Activated naive CD8-positive, alpha-beta T cell treated with anti-CD3 and anti-CD28 coated beads, Interleukin-2, amount 50 U/mL, for 24 hours (primary cell): Measurements from ENCODE around the gene DNASE1.

Source experiments
- ATAC-seq: fragments of 150-1000 bp; cut with Tn5 transposase; one replicate; pipeline ENCODE4 v1.10.0; 2021
- DNase-seq: peaks from one replicate; pipeline ENCODE4 v3.0.0; 2021
- H3K27ac Mint-ChIP-seq: one replicate; pipeline ENCODE4 v1.8.0; 2021; ENCODE audit warnings: mild to moderate bottlenecking, mixed read lengths
- H3K27me3 Mint-ChIP-seq: one replicate; pipeline ENCODE4 v1.8.0; 2021; ENCODE audit warnings: mixed read lengths
- H3K36me3 Mint-ChIP-seq: one replicate; pipeline ENCODE4 v1.8.0; 2021; ENCODE audit warnings: low read depth, mixed read lengths
- H3K4me1 Mint-ChIP-seq: one replicate; pipeline ENCODE4 v1.8.0; 2021; ENCODE audit warnings: mixed read lengths
- H3K4me3 Mint-ChIP-seq: one replicate; pipeline ENCODE4 v1.8.0; 2021; ENCODE audit warnings: mild to moderate bottlenecking, moderate library complexity, mixed read lengths
- H3K9me3 Mint-ChIP-seq: one replicate; pipeline ENCODE4 v1.8.0; 2021; ENCODE audit warnings: mixed read lengths

Gene DNASE1

DNA sequence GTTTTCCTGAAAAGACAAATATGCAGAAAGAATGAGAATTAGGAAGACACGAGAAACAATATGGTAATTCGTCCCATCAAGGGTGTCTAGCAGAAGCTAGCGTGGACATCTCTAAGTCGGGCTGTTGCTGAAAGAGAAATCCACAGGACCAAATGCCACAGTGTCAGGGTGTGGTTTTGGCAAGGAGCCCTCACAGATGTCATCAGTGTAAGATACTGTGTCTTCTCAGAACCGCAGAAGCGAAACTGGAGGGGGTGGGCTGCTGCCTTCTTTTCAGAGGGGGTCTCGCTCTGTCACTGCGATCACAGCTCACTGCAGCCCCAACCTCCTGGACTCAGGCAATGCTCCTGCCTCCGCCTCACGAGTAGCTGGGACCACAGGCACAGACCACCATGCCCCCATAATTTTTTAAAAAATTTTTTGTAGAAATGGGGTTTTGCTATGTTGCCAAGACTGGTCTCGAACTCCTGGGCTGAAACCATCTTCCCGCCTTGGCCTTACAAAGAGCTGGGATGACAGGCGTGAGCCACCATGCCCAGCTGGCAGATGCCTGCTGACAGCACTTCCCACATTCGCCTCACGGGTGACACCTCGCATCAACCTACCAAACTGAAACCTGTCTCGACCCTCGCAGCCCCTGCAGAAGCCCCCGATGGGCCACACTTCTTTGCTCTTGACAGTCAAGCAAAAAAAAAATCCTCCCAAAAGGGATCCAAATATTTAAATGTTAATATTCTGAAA lies 36.7 kb downstream of the DNASE1 start:
- Mint-ChIP-seq H3K9me3 (no peaks in the 10 kb centered on the region), H3K27me3 (no peaks in the 10 kb centered on the region), H3K4me3 (no peak overlapping the region), H3K4me1 (peaks cover 12% of the 10 kb centered on the region), H3K36me3 (peaks cover 56% of the 10 kb centered on the region), H3K27ac (no peak overlapping the region)
- DNase-seq (no peak), ATAC-seq (no peak)

DNA sequence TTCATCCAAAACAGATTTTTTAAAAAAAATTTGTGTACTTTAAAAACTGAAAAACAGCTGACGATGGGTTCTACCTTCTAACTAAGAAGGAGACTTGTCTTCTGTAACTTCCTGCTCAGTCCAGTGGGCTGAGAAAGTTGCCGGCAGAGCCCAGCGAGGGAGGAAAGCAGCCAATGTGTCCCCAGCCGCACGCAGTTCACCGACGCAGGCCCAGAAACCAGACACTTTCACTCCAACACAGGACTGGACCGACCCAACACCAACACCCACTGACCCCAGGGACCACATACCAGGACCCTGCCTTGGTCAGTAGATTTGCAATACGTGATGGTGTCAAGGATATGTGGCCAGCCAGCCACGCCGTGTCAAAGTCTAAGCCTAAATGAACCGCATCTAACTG lies 37.3 kb downstream of the DNASE1 start:
- Mint-ChIP-seq H3K27me3 (no peaks in the 10 kb centered on the region), H3K4me1 (peaks cover 12% of the 10 kb centered on the region), H3K27ac (no peak overlapping the region), H3K4me3 (no peak overlapping the region), H3K36me3 (peaks cover 55% of the 10 kb centered on the region), H3K9me3 (no peaks in the 10 kb centered on the region)
- DNase-seq (no peak), ATAC-seq (no peak)

DNA sequence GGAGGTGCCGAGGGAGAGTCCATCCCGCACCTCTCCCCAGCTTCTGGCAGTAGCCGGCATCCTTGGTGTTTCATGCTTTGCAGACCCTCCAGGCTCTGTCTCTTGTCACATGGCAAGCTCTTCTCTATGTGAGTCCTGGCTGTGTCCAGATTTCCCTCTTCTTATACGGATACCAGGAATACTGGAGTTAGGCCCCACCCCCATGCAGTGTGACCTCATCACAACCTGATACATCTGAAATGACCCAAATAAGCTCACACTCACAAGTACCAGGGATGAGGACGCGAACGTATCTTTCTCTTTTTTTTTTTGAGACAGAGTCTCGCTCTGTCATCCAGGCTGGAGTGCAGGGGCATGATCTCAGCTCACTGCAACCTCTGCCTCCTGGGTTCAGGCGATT lies 39.6 kb downstream of the DNASE1 start:
- Mint-ChIP-seq H3K4me3 (no peak overlapping the region), H3K27me3 (no peaks in the 10 kb centered on the region), H3K36me3 (peaks cover 39% of the 10 kb centered on the region), H3K27ac (no peak overlapping the region), H3K9me3 (no peaks in the 10 kb centered on the region), H3K4me1 (peaks cover 14% of the 10 kb centered on the region)
- DNase-seq (no peak), ATAC-seq (no peak)

- no peak for ATAC-seq
- Mint-ChIP-seq H3K27me3 (no peaks in the 10 kb centered on the region), H3K4me3 (no peak overlapping the region), H3K36me3 (peaks cover 28% of the 10 kb centered on the region), H3K9me3 (no peaks in the 10 kb centered on the region), H3K4me1 (peaks cover 18% of the 10 kb centered on the region), H3K27ac (no peak overlapping the region)
- DNase-seq: no peak
Measured at GRCh38 chr16:3695610-3696369, 41.3 kb downstream of the DNASE1 start.

DNA sequence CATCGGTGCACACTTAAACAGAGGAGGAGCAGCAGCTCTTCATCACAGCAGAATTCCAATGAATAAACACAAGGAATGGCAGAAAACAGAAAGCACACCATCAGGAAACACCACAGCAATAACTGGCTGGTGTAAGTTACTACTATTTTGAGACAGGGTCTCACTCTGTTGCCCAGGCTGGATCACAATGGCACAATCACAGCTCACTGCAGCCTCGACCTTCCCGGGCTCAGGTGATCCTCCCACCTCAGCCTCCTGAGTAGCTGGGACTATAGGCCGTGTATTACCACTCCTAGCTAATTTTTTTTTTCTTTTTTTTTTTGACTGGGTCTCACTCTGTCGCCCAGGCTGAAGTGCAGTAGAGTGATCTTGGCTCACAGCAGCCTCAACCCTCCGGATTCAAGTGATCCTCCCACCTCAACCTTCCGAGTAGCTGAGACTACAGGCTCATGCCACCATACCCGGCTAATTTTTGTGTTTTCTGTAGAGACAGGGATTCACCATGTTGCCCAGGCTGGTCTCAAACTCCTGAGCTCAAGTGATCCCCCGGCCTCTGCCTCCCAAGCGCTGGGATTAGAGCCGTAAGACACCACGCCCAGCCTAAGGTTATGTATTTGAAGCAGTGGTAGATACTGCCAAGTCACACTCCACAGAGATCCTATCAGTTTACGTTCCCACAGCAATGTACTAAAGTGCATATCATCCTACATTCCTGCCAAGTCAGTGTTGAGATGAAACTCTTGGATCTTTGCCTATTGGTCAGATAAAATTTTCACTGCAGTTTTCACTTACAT lies 42.1 kb downstream of the DNASE1 start:
- DNase-seq (no peak), ATAC-seq (no peak)
- no peak overlapping the region for H3K4me3 Mint-ChIP-seq
- no peaks in the 10 kb centered on the region for H3K9me3 Mint-ChIP-seq
- H3K4me1 Mint-ChIP-seq: peaks cover 15% of the 10 kb centered on the region
- peaks cover 30% of the 10 kb centered on the region for H3K36me3 Mint-ChIP-seq
- H3K27ac Mint-ChIP-seq: no peak overlapping the region
- no peaks in the 10 kb centered on the region for H3K27me3 Mint-ChIP-seq

GRCh38 chr16:3698941-3699340 lies 44.5 kb downstream of the DNASE1 start:
- no peak overlapping the region for H3K27ac Mint-ChIP-seq
- H3K4me3 Mint-ChIP-seq: no peak overlapping the region
- peaks cover 14% of the 10 kb centered on the region for H3K4me1 Mint-ChIP-seq
- no peaks in the 10 kb centered on the region for H3K9me3 Mint-ChIP-seq
- H3K36me3 Mint-ChIP-seq: peaks cover 32% of the 10 kb centered on the region
- peak; percentile 20 for ATAC-seq
- no peaks in the 10 kb centered on the region for H3K27me3 Mint-ChIP-seq
- DNase-seq: no peak

- no peak overlapping the region for H3K27ac Mint-ChIP-seq
- peaks cover 22% of the 10 kb centered on the region for H3K36me3 Mint-ChIP-seq
- H3K4me1 Mint-ChIP-seq: peaks cover 15% of the 10 kb centered on the region
- H3K9me3 Mint-ChIP-seq: no peaks in the 10 kb centered on the region
- DNase-seq: no peak
- H3K4me3 Mint-ChIP-seq: no peak overlapping the region
- no peak for ATAC-seq
- H3K27me3 Mint-ChIP-seq: no peaks in the 10 kb centered on the region
Measured at GRCh38 chr16:3701531-3701930, 47.0 kb downstream of the DNASE1 start.

DNA sequence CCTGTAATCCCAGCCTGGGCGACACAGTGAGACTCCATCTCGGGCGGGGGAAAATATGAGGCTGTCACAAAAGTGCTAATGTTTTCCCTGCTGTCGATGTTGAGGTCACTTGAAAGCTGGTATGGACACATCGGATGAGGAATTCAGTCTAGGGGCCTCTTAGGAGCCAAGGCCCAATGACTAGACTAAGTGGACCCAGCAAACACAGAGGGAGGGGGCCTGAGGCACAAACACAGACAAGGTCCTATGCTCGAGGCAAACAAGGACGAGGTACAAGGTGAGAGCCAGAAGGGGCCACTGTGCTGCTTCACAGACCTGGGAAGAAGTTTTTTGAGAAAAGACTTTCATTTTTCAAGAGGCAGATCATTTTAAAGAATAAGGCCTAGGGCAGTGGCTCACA lies 47.6 kb downstream of the DNASE1 start:
- H3K27ac Mint-ChIP-seq: no peak overlapping the region
- no peak for ATAC-seq
- H3K27me3 Mint-ChIP-seq: no peaks in the 10 kb centered on the region
- H3K4me3 Mint-ChIP-seq: no peak overlapping the region
- H3K9me3 Mint-ChIP-seq: no peaks in the 10 kb centered on the region
- no peak for DNase-seq
- H3K36me3 Mint-ChIP-seq: peaks cover 23% of the 10 kb centered on the region
- H3K4me1 Mint-ChIP-seq: peaks cover 15% of the 10 kb centered on the region

DNA sequence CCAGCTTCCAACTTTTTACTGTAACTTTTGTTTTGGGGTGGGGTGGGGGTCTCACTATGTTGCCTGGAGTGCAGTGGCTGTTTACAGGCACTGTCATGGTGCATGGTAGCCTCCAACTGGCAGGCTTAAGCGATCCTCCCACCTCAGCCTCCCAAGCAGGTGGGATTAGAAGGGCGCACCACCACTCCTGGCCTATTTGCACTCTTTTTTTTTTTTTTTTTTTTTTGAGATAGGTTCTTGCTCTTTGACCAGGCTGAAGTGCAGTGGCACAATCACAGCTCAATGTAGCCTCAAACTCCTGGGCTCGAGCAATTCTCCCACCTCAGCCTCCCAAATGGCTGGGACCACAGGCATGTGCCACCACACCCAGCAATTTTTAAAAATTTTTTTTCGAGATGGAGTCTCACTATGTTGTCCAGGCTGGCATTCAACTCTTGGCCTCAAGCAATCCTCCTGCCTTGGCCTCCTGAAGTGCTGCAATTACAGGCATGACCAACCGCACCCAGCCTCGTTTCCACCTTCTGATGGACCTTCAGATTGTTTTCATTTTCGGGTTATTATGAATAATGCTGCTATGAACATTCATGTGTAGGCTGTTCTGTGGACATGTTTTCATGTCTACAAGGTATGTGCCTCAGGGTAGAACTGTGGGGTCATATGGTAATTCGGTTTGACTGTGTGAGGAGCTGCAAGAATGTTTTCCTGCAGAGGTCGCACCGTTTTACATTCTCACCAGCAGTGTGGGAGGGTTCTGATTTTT lies 51.9 kb downstream of the DNASE1 start:
- H3K27ac Mint-ChIP-seq: no peak overlapping the region
- DNase-seq: no peak
- peaks cover 2% of the 10 kb centered on the region for H3K4me1 Mint-ChIP-seq
- no peak overlapping the region for H3K4me3 Mint-ChIP-seq
- H3K27me3 Mint-ChIP-seq: no peaks in the 10 kb centered on the region
- ATAC-seq: no peak
- H3K36me3 Mint-ChIP-seq: peaks cover 29% of the 10 kb centered on the region
- no peaks in the 10 kb centered on the region for H3K9me3 Mint-ChIP-seq
